KOPT-K1 (cell line): Measurements from ENCODE around the gene ZBTB16.

Source experiments
- H3K27ac ChIP-seq: fragments of 200-600 bp; sonication (generic); 2 replicates; pipeline ENCODE4 v1.5.1; 2016; ENCODE audit warnings: antibody characterized with exemption, mild to moderate bottlenecking, low read depth, low read length; ENCODE audit not compliant: poor library complexity, severe bottlenecking
- H3K36me3 ChIP-seq: fragments of 200-600 bp; sonication (generic); 2 replicates; pipeline ENCODE4 v1.5.1; 2017; ENCODE audit warnings: antibody characterized with exemption, mild to moderate bottlenecking, low read length, moderate library complexity; ENCODE audit not compliant: insufficient read depth
- H3K9me3 ChIP-seq: fragments of 200-600 bp; sonication (generic); 2 replicates; pipeline ENCODE4 v1.5.1; 2017; ENCODE audit warnings: antibody characterized with exemption, low read length, mild to moderate bottlenecking; ENCODE audit not compliant: insufficient read depth, poor library complexity, severe bottlenecking

Gene ZBTB16

DNA sequence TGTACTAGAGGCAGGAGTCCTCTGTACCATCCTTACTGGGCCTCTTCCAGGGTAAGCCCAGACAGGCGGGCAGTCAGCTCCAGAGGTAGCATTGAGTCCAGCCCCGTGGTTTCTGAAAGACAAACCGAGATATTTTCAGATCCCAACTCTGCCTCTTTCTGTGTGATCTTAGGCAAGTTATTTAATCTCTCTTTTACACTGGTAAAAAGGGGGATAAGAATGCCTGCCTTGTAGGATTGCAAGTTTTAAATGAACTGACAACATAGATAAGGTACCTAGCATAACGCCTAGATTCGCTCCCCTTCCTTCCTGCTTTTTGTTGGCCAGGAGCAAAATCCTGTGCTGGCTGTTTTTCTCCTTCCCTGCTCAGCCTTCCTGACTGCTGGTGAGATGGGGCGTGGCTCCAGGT, 180.2 kb downstream of the ZBTB16 start:
- H3K9me3 ChIP-seq, result no peaks in the 10 kb centered on the region
- H3K36me3 ChIP-seq, result no peaks in the 10 kb centered on the region
- H3K27ac ChIP-seq, result no peak overlapping the region

DNA sequence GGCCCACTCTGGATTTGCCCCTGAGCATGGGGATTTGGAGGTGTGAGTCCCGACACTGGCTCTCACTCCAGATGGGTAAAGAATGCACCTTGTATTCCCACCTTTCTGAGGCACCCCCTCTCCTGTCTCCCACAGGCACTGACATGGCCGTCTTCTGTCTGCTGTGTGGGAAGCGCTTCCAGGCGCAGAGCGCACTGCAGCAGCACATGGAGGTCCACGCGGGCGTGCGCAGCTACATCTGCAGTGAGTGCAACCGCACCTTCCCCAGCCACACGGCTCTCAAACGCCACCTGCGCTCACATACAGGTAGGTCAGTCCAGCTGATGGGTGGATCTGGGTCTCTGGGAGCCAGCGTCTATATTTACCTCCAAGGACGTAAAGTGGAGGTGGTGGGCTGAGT, 182.5 kb downstream of the ZBTB16 start:
- H3K27ac ChIP-seq, result no peak overlapping the region
- H3K9me3 ChIP-seq, result no peaks in the 10 kb centered on the region
- H3K36me3 ChIP-seq, result no peaks in the 10 kb centered on the region

DNA sequence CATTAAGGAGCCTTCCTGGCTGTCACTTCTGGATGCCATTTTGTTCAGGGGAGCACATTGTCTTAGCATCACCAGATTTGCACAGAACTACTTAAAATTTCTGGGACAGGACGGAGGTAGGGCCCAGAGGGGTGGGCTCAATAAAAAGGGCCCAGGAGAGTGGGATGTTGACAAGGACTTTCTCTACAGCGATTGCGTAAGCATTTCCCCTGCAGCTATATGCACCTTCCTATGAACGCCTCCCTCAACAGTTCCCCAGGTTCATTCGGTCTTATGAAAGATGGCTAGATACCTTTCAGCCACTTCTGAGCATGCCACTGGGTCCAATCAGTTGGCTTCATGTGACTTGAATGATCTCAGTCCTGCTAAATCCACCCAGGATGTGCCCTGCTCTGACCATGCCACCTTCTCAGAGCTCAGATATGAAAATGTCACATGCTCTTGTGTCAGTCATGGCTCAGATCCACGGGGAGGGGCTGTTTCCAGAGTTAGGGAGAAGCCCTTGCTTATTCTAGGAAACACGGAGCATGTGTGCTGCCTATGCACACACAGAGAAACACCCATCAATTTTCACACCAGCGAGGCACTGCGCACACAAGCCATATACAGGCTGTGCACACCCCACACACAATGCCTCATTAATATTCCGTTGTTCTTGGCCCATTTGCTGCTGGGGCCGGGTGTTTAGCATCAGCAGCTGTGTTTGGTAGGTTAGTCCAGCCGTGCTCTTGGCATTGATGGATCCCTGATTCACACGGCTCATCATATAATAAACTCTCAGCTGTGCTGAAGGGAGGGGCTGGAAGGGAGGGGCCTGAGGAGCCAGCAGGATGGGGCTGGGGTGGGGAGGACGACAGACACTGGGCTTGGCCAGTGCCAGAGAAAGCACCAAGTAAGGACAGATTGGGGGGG, 184.2 kb downstream of the ZBTB16 start:
- H3K9me3 ChIP-seq, result no peaks in the 10 kb centered on the region
- H3K27ac ChIP-seq, result no peak overlapping the region
- H3K36me3 ChIP-seq, result no peaks in the 10 kb centered on the region

DNA sequence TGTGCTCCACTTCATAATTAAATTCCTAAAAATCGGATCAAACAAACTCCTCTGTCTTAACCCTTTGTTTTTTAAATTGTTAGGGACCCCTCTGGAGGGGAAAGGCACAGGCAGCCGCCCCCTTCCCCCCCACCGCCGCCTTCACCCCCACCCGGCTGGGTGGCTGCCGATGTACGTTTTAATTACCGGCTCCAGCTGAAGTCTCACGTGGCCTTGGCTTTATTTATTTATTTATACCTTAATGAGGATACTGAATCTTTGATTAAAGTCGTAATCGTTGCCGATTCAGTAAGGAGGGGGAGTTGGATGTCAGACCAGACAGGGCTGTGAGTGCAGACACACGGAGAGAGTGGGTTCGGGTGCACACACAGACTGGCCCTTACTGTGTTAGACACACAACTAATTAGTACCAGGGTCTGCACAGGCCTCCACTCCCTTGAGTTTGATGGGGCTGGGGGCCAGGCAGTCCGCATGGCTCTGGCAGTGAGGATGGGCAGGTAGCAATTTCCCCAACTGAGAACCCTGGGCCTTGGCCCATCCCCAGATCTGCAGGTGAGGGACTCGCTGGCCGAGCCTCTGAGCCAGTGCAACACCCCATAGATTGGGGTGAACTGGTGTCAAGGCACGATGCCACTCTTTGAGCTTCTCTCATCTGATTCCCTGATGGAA, 185.3 kb downstream of the ZBTB16 start:
- Histone ChIP-seq H3K9me3 (no peaks in the 10 kb centered on the region), H3K36me3 (no peaks in the 10 kb centered on the region), H3K27ac (no peak overlapping the region)

DNA sequence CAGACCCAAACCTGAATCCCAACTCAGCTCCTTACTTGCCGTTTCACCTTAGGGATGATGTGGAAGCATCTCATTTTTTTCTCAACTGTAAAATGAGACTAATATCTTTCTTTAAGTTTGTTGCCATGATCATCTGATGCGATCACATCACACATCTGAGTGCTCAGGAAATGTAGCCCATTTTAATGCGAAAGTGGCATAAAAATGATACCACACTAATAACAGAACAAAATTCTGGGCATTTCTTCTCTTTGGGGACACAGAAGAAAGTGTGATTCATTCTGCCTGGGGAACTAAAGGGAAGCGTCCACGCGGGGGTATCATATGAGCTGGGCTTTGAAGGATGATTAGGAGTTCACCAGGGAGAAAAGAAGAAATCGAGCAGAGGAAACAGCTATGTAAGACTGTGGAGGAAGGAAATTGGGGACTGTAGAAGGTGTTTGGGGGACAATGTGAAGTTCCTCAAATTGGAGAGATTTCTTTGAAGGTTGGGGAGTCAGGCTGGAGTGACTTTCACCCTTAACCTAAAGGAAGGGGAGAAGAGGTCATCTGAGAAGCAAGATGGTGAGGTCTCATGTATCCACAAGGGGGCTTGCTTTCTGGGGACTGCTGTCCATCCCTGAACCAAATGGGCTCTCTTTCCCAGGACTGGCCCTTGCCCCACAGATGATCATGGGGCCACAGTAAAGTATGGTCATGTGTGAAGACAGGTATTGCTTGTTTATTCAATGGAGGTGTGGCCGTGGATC, 187.0 kb downstream of the ZBTB16 start:
- no peaks in the 10 kb centered on the region for H3K36me3 ChIP-seq
- no peak overlapping the region for H3K27ac ChIP-seq
- no peaks in the 10 kb centered on the region for H3K9me3 ChIP-seq

DNA sequence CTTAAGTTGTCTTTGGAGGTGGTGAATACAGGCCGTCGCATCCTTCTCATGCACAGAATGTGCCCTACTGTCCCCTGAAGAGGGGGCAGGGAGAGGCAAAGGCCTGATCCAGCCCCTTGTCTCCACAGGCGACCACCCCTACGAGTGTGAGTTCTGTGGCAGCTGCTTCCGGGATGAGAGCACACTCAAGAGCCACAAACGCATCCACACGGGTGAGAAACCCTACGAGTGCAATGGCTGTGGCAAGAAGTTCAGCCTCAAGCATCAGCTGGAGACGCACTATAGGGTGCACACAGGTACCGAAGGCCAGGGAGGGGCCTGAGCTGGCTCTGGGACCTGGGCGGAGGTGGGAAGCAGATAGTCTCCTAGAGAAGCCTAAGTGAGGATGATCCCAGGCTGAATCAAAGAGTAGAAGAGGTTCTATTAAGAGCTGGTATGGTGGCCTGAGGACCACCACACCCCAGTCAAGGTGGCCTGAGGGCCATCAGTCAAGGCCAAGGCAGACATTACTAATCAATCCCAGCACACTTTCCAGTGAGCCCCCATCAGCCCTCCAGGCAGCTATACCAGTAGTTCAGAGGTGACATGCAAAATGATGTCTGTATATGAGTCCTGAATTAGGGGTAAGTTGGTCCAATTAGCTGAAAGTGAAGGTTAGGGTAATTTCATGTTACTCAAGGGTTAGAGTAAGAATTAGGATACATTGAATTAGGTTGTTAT, 187.7 kb downstream of the ZBTB16 start:
- no peak overlapping the region for H3K27ac ChIP-seq
- H3K36me3 ChIP-seq, result no peaks in the 10 kb centered on the region
- no peaks in the 10 kb centered on the region for H3K9me3 ChIP-seq

DNA sequence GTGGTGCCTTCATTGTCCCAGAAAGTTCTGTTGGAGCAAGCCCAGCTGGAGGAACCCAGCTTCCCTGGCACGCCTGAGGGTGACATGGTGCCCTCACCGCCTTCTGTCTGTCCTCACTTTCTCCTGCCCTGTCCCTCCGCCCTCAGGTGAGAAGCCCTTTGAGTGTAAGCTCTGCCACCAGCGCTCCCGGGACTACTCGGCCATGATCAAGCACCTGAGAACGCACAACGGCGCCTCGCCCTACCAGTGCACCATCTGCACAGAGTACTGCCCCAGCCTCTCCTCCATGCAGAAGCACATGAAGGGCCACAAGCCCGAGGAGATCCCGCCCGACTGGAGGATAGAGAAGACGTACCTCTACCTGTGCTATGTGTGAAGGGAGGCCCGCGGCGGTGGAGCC, 190.7 kb downstream of the ZBTB16 start:
- Histone ChIP-seq H3K27ac (no peak overlapping the region), H3K9me3 (no peaks in the 10 kb centered on the region), H3K36me3 (no peaks in the 10 kb centered on the region)

DNA sequence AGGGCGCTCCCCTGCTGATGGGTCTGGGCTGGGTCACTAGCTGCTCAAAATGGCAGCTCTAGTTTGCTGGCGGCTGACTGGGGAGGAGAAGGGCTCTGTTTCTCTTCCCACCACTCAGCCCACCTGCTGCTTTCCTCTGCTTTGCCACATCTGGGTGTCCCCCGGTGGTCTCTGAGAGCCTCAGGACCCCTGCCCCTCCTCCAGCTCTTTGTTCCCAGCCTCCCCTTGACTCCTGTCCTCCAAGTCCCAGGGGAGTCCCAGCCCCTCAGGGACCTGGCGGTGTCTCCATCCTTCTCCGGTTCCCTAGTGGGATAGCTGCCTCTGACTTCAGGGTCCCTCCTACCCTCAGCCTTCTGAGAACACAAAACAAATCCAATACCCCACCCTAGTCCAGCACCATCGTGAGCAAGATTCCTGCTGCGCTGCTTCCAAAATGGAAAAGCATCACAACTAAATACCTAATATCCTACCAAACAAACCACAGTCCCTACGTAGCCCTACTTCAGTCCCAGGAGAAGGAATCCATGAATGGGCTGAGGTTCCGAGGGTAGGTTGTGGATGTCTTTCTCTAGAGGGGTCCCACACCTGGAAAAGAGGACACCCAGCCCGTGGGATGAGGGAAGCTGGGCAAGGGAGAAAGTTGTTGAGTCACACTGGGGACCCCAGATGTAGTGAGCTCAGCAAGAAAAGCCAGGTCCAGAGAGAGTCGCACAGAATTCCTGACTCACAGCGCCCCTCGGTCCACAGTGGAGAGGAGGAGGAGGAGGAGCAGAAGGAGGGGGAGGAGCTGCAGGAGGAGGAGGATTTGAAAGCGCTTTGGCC, 191.7 kb downstream of the ZBTB16 start:
- Histone ChIP-seq H3K27ac (no peak overlapping the region), H3K9me3 (no peaks in the 10 kb centered on the region), H3K36me3 (no peaks in the 10 kb centered on the region)

DNA sequence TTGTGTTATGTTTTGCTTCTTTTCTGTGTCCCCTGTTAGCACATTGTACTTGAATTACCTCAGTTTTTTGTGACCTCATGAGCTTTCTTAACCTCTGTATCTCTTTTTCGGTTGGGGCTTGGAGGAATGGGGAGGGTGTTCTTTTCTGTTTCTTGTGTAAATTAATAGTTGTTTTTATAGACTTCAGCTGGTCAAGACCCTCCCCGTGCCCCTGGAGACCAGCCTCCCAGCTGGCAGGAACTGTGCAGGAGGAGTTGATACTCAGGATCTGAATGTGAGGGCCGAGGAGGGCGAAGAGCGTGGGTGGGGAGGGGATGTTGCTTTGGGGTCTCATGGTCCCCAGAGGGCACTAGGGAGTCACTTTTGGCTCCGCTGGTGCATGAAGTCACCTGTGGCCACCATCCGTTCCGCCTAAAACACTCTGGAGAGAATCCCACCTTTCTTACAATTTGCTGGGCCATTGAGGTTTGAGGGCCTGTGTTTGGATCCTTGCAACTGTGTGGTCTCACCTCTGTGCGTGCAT, 192.4 kb downstream of the ZBTB16 start:
- H3K9me3 ChIP-seq, result no peaks in the 10 kb centered on the region
- H3K36me3 ChIP-seq, result no peaks in the 10 kb centered on the region
- no peak overlapping the region for H3K27ac ChIP-seq

DNA sequence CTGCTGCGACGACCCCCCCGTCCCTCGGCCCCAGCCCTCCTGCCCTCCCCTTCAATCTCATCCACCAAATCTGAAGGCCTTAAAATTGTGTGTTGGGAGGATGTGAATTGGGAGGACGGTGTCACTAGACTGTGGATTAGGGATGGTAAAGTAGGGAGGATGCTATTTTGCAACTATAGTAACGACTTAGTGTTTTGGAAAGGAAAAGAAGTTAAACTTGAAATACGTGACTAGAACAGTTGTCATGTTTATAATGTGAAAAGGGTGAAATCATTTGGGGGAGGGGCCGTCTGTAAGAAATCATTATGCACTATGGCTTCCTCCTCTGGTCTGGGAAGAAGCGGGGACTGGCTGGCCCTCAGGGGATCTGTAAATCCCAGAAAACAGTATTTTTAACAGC, 193.3 kb downstream of the ZBTB16 start:
- Histone ChIP-seq H3K9me3 (no peaks in the 10 kb centered on the region), H3K36me3 (no peaks in the 10 kb centered on the region), H3K27ac (no peak overlapping the region)

DNA sequence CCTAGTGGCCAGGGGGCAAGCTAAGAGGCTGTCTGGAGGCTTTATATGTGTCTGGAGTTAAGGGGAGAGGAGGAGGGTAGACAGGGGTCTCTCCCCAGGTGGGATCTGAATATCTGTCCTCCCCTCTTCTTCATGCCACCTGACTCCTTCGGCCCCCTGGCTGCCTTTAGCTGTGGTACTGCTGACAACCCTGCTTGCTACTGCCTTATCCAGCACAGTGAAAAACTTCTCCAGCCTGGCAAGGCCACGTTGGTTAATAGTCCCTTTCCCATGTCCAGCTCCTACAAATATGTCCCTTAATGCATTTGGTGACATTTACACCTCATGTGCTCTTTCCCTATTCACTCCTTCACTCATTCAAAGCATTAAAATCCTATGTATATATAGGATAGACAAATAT, 194.3 kb downstream of the ZBTB16 start:
- no peak overlapping the region for H3K27ac ChIP-seq
- no peaks in the 10 kb centered on the region for H3K36me3 ChIP-seq
- H3K9me3 ChIP-seq, result no peaks in the 10 kb centered on the region

DNA sequence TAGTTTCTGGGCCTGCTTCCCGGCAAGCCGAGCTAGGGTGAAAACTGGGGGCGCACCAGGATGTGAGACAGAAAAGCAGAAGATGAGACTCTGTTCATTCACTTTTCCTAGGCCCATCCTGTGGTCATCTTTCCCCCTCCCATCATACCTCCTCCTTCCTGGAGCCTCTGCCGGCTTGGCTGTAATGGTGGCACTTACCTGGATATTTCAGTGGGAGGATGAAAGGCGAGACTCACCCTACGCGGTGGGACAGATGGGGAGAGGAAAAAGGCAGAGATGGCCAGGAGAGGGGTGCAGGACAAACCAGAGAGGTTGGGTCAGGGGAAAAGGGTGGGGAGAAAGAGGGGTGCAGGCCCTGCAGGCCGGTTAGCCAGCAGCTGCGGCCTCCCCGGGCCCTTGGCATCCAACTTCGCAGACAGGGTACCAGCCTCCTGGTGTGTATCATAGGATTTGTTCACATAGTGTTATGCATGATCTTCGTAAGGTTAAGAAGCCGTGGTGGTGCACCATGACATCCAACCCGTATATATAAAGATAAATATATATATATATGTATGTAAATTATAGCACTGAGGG, 195.1 kb downstream of the ZBTB16 start:
- H3K9me3 ChIP-seq, result no peaks in the 10 kb centered on the region
- no peak overlapping the region for H3K27ac ChIP-seq
- H3K36me3 ChIP-seq, result no peaks in the 10 kb centered on the region

DNA sequence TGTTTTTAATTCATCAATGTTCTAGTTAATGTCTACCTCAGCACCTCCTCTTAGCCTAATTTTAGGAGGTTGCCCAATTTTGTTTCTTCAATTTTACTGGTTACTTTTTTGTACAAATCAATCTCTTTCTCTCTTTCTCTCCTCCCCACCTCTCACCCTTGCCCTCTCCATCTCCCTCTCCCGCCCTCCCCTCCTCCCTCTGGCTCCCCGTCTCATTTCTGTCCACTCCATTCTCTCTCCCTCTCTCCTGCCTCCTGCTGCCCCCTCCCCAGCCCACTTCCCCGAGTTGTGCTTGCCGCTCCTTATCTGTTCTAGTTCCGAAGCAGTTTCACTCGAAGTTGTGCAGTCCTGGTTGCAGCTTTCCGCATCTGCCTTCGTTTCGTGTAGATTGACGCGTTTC, 195.8 kb downstream of the ZBTB16 start:
- Histone ChIP-seq H3K9me3 (no peaks in the 10 kb centered on the region), H3K36me3 (no peaks in the 10 kb centered on the region), H3K27ac (no peak overlapping the region)
